Measurements from ENCODE around the gene EPGN.

Gene EPGN

DNA sequence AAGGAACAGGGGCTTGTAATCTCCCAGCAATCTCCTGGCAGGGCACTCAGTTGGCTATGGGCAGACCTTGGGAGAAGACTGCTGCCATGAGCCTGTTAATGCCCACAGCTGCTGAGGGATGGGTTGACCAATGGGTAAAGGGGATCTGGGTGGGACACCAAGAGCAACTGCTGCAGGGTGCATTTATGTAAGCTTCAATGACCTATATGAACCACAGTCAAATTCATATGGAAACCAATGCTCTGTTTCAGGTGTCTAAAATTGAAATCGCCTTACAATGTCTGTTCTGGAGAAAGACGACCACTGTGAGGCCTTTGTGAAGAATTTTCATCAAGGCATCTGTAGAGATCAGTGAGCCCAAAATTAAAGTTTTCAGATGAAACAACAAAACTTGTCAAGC, 6.1 kb downstream of the EPGN start:
- H3K4me3 ChIP-seq (replicated peaks; ENCODE audit: insufficient read depth, low read length), result no peak overlapping the region
- no peak overlapping the region for H3K27ac ChIP-seq (replicated peaks)
- DNase-seq (ENCODE audit: low read depth in 1 of 2, low spot score in 1 of 2), result no peak
- TF ChIP-seq POLR2AphosphoS5 (IDR thresholded peaks at IDR 0.05; ENCODE audit: low read depth) (no peak), GABPA (IDR thresholded peaks at IDR 0.05; ENCODE audit: low read depth) (no peak), SPI1 (IDR thresholded peaks at IDR 0.05; ENCODE audit: borderline replicate concordance, low read depth) (no peak)
- TF ChIP-seq, protein P1, sequence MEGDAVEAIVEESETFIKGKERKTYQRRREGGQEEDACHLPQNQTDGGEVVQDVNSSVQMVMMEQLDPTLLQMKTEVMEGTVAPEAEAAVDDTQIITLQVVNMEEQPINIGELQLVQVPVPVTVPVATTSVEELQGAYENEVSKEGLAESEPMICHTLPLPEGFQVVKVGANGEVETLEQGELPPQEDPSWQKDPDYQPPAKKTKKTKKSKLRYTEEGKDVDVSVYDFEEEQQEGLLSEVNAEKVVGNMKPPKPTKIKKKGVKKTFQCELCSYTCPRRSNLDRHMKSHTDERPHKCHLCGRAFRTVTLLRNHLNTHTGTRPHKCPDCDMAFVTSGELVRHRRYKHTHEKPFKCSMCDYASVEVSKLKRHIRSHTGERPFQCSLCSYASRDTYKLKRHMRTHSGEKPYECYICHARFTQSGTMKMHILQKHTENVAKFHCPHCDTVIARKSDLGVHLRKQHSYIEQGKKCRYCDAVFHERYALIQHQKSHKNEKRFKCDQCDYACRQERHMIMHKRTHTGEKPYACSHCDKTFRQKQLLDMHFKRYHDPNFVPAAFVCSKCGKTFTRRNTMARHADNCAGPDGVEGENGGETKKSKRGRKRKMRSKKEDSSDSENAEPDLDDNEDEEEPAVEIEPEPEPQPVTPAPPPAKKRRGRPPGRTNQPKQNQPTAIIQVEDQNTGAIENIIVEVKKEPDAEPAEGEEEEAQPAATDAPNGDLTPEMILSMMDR (IDR thresholded peaks at IDR 0.05; ENCODE audit: insufficient read depth, low read length), result no peak
- TF ChIP-seq, protein P2, sequence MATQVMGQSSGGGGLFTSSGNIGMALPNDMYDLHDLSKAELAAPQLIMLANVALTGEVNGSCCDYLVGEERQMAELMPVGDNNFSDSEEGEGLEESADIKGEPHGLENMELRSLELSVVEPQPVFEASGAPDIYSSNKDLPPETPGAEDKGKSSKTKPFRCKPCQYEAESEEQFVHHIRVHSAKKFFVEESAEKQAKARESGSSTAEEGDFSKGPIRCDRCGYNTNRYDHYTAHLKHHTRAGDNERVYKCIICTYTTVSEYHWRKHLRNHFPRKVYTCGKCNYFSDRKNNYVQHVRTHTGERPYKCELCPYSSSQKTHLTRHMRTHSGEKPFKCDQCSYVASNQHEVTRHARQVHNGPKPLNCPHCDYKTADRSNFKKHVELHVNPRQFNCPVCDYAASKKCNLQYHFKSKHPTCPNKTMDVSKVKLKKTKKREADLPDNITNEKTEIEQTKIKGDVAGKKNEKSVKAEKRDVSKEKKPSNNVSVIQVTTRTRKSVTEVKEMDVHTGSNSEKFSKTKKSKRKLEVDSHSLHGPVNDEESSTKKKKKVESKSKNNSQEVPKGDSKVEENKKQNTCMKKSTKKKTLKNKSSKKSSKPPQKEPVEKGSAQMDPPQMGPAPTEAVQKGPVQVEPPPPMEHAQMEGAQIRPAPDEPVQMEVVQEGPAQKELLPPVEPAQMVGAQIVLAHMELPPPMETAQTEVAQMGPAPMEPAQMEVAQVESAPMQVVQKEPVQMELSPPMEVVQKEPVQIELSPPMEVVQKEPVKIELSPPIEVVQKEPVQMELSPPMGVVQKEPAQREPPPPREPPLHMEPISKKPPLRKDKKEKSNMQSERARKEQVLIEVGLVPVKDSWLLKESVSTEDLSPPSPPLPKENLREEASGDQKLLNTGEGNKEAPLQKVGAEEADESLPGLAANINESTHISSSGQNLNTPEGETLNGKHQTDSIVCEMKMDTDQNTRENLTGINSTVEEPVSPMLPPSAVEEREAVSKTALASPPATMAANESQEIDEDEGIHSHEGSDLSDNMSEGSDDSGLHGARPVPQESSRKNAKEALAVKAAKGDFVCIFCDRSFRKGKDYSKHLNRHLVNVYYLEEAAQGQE (IDR thresholded peaks at IDR 0.05; ENCODE audit: insufficient replicate concordance, low read depth), result no peak
- H3K27me3 ChIP-seq (ENCODE audit: insufficient read depth, poor library complexity, severe bottlenecking), result no peaks in the 10 kb centered on the region

DNA sequence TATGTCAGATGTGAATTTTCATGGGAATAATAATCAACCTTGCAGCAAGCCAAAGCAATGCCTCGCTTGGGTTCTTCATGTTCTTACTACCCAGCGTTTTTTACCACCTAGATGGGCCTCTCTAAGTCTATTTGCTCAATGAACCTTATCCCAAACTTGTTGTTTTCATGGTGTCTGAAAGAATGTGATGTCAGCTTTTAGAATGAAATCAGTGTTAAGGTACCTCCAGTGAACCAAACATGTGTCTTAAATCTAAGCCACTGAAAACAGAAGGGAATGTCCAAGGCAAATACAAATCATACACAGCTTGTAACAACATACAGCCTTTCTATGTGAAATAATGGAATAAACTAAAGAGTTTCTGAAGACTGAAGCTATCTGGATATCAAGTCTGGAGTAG, 6.7 kb downstream of the EPGN start:
- no peak for DNase-seq (ENCODE audit: low read depth in 1 of 2, low spot score in 1 of 2)
- Histone ChIP-seq H3K4me3 (replicated peaks; ENCODE audit: insufficient read depth, low read length) (no peak overlapping the region), H3K27me3 (ENCODE audit: insufficient read depth, poor library complexity, severe bottlenecking) (no peaks in the 10 kb centered on the region), H3K27ac (replicated peaks) (no peak overlapping the region)
- TF ChIP-seq, protein P1 (IDR thresholded peaks at IDR 0.05; ENCODE audit: insufficient read depth, low read length), result no peak
- TF ChIP-seq, protein P2 (IDR thresholded peaks at IDR 0.05; ENCODE audit: insufficient replicate concordance, low read depth), result no peak
- TF ChIP-seq GABPA (IDR thresholded peaks at IDR 0.05; ENCODE audit: low read depth) (no peak), POLR2AphosphoS5 (IDR thresholded peaks at IDR 0.05; ENCODE audit: low read depth) (no peak), SPI1 (IDR thresholded peaks at IDR 0.05; ENCODE audit: borderline replicate concordance, low read depth) (no peak)

DNA sequence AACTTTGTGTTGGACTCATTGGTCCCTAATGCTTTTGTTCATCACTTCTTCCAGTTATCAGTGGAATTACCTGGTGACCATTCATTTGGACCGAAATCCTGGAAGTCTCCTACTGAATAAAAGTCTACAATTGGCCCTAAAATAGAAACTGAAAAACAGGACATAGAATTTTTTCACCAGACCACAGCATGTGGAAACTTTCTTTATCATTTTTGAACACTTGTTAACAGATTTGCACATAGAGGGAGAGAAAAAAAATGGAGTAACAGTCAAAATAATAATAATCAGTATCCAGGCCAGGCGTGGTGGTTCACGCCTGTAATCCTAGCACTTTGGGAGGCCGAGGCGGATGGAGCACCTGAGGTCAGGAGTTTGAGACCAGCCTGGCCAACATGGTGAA, 7.1 kb downstream of the EPGN start:
- TF ChIP-seq, protein P2 (IDR thresholded peaks at IDR 0.05; ENCODE audit: insufficient replicate concordance, low read depth), result no peak
- TF ChIP-seq SPI1 (IDR thresholded peaks at IDR 0.05; ENCODE audit: borderline replicate concordance, low read depth) (no peak), GABPA (IDR thresholded peaks at IDR 0.05; ENCODE audit: low read depth) (no peak)
- TF ChIP-seq, protein P1 (IDR thresholded peaks at IDR 0.05; ENCODE audit: insufficient read depth, low read length), result no peak
- Histone ChIP-seq H3K4me3 (replicated peaks; ENCODE audit: insufficient read depth, low read length) (no peak overlapping the region), H3K27ac (replicated peaks) (no peak overlapping the region), H3K27me3 (ENCODE audit: insufficient read depth, poor library complexity, severe bottlenecking) (no peaks in the 10 kb centered on the region)
- no peak for DNase-seq (ENCODE audit: low read depth in 1 of 2, low spot score in 1 of 2)
